ENCODE data around the gene ADORA1.

DNA sequence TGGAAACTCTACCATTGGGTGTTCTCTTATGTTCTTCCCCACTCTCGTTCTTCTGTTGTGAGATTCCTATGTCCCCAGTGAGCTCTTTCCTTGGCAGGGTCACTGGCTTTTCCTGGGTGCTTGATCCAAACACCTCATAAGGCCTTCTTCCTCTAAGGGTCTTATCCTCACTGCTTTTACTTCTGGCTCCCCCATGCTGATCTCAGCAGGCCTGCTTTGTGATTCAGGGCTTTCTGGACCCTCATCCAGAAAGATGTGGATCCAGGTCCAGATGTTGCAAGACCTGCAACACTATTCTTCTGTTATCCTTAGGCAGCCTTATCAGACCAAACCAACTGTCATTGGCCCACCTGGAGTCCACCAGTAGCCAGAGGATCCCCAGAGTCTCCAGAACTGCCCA is 30.5 kb upstream of the ADORA1 start:
- no peak for TF ChIP-seq REST (IDR thresholded peaks at IDR 0.05; ENCODE audit: insufficient read depth in 1 of 2, low read depth in 2 of 2, low read length in 2 of 2)
- no peak for TF ChIP-seq POLR2AphosphoS5 (IDR thresholded peaks at IDR 0.05; ENCODE audit: low read depth, low read length)
- TF ChIP-seq SIN3A (IDR thresholded peaks at IDR 0.05; ENCODE audit: borderline replicate concordance, insufficient read depth, low read length), result no peak
- TF ChIP-seq TAF1 (IDR thresholded peaks at IDR 0.05; ENCODE audit: borderline replicate concordance, insufficient read depth, low read length), result no peak

All from PFSK-1 (cell line).